Fibroblast of skin of left biceps (primary cell): ENCODE data around the gene SPTLC3.

Source experiments
- DNase-seq, 2 experiments: peaks; one replicate each; pipeline ENCODE4 v3.0.0-alpha.2; 2013; ENCODE audit warnings: low read depth in 2 of 2

SPTLC3 gene

DNA sequence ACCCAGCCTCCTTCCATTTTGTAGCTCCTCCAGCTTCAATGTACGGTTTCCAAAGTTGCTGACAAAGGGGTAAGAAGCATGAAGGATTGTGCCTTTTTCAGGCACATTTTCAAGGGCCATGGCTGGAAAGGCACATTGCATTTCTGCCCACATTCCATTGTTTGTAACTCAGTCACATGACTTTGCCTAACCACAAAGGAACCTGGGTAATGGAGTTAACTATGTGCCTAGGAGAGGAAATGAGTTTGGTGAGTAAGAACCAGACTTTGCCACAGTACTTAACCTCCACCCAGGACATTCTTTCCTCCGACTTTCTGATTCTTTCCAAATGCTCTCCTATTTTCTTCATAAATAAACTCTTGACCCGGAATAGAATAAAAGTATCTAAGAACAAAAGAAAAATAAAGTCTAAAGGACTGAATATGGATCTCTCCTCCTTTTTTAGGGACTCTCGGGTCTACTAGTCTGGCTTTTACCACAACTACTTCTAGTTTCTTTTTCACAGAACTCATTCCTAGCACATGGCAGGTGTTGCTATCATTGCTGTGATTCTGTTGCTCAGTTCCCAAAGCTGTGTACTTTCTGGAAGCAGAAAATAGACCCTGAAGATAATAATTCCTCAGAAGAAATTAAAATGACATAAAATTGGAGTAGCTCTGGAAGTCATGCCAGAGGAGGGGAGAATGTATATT, 130.8 kb downstream of the SPTLC3 start:
- DNase-seq: no peak

DNA sequence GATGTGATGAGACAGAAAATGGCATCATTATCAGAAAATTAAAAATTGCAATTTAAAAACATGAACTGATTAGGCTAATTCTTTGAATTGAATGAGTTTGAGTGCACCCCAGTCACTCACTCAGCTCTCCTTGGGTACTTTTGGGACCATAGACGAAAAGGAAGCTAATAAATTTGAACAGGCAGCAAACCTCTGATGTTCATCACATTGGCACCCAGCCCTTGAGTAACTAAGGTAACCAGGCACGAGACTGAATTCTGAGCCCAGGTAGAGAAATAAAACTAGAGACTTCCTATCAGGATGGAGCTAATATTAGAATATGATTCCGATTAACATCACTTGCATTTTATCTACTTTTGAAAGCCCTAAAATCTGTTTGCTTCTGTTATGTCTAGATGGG, 131.4 kb downstream of the SPTLC3 start:
- no peak for DNase-seq

DNA sequence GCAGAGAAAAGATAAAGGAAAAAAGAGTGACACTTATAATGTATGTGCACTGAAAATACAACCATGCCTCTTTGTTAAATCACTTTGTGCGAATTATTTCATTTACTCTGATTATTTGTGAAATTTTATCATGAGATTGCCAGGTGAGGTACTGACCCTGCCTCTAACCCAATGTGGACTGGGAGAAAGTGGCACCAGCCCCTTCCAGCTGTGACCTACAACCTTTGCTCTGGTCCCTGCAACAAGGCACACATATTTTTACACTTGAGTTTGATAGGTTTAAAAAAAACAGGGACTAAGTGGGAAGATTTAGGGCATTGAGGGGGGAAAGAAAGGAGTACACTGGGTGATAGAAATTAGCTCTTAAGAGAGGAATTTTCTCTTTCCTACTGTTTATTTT, 132.0 kb downstream of the SPTLC3 start:
- no peak for DNase-seq

DNA sequence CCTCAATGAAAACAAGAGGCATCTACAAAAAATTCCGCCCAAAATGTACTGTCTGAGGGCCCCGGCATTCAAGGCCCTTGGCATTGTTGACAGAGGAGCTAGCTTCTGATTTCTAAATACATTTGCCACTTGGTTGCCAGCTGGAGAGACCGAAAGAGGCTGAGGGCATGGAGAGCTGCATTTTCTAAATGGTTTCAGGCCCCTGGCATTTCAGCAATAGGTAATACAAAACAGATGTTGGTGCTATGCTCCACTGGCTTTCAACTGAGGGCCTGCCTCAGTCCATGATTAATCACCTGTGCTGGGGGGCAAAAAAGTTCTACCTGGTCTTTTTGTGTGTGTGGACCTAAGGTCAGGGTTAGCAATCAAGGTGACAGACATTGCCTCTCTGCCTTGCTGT, 132.8 kb downstream of the SPTLC3 start:
- DNase-seq: no peak

DNA sequence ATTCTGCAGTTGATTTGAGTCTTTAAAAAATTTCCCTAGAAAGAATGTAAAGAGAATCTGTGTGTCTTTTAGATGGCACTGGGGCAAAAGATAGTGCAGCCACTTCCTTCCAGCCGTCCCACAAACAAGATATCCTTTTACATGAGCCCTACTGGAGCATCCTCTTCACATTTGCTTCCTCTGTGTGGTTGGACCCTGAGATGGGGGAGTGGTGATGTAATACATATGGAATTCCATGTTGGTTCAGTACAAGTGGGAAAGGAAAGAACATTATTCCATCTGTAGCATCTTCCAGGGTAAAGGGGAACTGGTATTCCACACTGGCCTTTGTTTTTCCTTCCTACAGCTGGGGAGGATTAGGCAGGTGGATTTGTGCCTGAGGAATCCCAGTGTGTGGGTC, 133.4 kb downstream of the SPTLC3 start:
- DNase-seq: no peak

DNA sequence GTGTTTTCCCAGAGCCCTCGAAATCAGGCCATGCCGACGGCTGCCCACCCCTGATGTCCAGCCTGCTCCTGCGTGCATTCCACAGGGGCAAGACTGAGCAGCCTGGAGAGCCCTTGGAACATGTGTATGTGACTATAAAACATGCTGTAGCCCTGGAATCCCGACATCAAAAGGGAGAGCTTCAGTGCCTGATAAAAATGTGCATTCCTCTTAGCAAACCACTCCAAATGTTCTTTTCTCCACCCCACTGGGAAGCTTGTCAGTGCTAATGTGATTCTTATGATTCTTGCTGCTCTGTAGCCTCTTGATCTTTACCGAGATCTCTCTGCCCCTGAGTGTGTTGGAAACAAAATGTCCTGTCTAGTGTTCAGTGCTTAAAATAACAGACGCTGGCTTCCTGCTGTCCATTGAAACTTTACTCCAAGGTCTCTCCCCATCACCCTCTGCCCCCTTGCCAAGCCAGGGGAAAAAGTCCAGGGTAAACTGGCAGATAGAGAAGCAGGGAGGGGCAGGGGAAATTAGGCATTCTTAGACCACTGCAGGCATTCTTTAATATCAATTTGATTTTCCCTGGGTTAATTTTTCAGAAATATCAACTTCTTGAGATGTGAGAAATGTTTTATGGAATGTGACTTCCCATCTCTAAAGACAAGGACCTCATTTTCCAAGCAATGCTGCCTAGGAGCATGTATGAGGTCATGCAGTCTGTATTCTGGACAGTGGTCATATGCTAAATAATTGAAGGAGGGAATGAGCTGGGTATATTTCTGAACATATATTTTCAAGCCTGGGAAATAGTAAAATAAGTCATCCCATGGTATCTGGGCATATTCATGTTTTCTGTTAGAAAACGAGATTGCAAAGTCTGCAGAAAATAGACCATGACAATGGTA, 138.5 kb downstream of the SPTLC3 start:
- DNase-seq: no peak

DNA sequence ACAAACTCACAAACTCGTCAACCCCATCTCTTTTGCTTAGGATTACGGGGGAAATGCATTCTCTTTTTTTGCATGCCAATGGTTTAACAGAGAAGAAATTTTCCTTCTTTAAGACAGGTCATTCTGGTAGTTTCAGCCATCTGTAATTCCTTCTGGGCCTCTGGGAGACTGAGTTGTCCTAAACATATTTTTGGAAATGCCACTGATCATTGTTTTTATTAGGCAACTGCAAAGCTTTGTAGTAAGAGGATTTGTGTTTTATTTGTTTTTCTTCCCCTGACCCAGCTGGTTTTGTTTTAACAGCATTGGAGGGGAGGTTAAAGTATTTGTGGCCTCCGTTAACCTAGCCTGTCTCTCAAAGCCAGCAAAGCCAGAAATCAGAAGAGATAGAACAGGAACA, 139.2 kb downstream of the SPTLC3 start:
- DNase-seq: no peak

DNA sequence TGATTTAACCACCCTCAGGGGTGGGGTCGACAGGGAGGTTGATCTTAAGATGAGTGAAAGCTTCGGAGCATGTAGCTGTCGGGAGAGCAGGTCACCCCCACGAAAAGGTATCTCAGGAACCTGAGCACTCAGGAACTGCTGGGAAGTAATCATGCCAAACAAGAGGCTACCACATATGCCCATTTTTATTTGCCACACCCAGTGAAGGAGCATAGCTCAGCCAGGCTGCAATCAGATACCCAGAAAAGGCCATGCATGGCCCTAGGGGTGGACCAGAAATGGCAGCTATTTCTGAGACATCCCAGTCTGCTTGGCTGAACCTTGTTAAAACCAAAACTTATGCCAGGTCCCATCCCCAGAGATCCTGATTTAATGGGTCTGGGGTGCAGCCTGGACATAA, 139.6 kb downstream of the SPTLC3 start:
- DNase-seq: no peak

DNA sequence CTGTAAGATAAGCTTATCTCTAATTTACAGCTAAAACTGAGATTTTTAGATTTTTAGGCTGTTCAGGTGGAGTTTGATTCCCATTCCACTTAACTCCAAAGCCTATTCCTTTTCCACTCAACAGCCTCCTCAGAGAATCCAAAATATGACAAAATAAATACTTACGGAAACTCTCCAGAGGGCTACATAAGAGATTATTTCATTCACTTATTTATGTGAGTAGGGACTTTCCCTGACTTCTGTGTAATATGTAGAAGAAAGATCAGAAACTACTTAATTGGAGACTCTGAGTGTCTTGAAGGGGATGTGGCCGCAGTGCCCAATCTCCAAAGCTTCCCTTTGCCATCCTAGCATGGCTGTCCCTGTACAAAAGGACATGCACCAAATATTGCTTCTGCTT, 140.2 kb downstream of the SPTLC3 start:
- no peak for DNase-seq

DNA sequence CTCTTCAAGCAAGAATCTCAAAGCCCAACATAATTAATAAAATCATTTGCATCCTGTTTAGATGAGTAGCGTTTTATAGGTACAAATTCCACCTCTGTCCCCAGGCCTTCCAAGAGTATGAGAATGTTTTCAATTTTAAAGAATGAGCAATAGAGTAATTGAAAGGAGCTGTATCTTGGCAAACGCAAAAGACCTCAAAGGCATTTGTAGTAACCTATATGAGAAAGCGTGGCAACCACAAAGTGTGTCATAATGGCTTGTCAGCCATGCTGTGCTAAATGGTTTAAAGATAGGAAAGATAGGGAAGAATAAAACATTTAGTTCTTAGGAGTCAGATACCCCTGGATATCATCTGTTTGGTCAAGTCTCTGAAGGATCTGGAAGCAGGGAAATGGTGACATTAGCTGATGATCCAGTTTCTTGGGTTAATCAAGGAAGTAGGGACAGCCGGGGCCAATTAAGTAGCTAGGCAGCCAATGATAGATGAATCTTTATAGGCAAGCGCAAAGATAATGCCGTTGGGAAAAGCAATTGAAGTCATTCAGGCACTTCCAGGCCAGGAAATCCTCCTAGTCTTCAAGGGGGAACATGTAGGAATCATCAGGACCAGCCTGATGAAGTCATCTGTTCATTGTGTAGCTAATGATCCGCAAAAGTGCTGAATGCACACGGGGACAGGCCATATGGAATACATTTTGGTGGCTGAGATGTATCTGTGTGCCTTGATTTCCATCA, 140.8 kb downstream of the SPTLC3 start:
- peak; percentile 36 to 48 for DNase-seq

DNA sequence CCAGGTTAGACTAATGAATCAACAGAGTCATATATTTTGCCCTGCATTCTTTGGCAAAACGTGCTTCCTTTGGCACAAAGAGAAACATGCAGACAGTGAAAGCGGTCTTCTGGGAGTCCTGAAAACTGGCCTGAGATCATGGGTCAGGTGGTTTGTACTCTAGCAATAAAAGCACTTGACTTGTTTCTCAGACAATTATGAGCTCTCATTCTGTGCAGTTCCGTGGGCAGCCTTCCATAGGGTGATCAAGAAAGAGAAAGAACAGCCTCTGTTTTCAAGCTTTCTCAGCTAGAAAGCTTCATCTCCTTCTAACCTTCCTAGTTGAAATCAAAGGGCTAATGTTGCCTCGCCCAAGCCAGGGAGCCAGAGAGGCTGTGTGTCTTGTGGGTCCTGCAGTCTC, 149.6 kb downstream of the SPTLC3 start:
- no peak for DNase-seq

DNA sequence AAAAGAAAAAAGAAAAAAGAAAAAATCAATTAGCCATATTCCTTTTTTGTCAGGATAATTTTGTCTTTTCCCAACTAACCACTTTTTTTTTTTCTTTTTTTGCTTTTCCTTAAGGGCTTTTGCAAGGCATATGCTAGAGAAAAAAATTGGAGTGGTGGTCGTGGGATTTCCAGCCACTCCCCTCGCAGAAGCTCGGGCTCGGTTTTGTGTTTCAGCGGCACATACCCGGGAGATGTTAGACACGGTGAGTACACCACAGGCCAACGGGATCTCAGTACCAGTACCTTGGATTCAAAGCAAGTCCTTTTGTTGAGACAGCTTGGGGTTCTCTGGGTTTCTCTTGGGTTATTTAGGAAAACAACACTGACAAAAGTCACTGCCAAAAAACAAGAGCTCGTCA, 151.1 kb downstream of the SPTLC3 start:
- no peak for DNase-seq

DNA sequence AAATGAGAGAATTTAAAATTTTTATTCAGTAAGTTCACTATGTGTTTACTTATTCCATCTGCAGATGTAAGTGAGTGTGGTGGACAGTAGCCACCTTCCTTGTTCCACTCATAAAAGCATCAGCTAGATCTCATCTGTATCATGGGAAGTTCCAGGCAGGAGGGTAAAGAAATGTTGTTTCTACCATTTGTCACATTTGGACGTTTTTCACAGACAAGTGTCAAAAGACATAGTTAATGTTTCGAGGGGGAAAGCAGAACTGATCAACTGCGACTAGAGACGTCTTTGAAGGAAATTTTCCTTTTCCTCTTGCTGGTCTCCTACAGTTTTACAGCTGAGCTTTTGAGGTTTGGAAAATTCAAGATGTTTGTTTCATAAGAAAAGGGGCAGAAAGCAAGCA, 156.4 kb downstream of the SPTLC3 start:
- no peak for DNase-seq

DNA sequence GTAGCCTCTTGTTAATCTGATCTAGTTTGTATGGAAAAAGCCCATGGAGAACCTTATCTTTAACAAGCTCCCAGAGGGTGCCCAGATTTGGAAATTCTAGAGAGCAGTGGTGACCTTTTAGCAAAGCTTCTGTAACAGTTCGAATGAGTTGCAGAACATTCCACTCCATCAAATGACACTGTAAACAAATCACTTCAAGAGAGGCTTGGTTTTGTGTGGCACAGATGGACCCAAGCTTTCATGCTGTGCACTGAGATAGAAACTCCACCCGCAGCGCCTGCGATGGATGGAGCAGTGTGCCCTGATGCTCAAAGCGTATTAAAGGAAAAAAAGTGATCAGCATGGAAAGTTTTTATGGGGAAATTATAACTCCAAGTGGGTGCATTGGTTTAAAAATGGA, 157.2 kb downstream of the SPTLC3 start:
- DNase-seq: no peak

DNA sequence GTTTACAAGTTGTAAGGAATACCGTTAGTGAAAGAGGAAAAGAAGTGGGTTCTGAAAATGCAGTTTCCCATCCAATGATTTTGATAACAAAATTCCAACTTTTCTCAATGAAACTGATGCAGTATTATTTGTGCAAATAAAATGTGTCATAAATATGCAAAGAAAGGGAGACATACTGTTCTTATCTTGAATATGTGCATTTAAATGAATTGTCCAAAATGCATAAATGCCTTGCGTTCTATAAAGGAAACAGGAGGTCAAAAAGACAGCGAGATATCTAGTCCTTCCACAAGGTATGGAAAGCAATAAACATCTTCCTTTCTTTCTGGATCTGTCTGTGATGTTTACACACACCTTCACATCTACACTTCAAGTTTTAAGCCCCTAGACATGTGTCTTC, 157.7 kb downstream of the SPTLC3 start:
- no peak for DNase-seq

DNA sequence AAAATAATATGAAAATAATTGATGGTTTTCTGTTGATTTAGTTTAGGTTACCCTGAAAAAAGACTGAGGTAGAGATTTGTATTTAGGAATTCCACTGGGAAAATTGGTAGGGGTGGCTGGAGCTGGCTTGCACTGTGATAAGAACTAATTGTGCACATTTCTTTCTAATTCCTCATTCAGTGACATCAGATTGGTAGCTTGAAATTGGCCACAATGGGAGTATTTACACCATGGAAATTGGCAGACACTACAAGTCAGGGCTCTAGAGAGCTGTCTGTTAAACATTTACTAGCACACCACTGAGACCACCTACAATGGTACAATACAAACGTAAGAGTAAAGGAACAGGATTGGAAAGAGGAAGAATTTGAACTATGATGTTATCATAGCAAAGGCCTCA, 160.3 kb downstream of the SPTLC3 start:
- DNase-seq: no peak

DNA sequence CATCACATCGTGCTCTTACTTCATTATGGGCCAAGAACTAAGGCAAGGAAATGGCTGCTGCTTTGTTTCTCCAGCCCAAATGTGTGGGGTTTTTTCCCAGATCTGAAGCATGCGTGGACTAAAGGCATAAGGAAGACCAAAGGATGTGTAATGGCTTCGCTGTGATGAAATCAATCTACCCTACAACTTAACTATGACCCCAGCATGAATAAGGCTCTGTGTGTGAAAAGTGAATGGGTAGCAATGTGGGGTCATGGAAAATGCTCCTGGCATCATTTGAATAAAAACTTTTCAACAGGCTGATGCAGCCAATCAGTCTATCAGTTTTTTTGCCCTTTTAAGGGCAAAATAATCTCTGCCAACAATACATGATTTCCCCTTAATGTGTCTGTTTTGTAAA, 162.0 kb downstream of the SPTLC3 start:
- DNase-seq: no peak

DNA sequence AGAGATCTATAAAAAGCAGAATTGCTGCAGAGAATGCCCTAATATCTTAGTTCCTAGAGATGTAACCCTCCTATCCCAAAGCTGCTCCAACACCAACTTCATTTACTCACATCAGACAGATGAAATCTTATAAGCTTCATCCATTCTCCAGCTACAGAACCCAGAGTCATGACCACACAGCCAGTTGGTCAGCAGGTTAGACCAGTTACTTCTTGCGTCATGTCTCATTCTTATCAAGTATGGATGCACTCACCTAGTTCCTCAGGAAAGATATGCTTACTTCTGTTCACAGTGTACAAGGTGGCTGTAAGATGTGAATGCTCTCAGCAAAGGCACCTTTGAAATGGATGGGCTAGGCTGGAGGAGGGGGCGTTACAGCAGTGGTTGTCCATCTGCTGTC, 164.4 kb downstream of the SPTLC3 start:
- no peak for DNase-seq

DNA sequence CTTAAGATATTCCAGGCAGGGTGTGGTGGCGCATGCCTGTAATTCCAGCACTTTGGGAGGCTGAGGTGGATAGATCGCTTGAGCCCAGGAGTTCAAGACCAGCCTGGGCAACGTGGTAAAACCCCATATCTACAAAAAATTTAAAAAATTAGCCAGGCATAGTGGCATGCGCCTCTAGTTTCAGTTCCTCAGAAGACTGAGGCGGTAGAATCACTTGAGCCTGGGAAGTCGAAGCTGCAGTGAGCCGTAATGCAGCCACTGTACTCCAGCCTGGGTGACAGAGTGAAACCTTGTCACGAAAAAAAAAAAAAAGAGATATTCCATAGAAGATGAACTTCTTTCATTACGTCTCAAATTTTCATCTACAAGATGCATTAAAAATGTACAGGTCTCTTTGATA, 165.6 kb downstream of the SPTLC3 start:
- no peak for DNase-seq

DNA sequence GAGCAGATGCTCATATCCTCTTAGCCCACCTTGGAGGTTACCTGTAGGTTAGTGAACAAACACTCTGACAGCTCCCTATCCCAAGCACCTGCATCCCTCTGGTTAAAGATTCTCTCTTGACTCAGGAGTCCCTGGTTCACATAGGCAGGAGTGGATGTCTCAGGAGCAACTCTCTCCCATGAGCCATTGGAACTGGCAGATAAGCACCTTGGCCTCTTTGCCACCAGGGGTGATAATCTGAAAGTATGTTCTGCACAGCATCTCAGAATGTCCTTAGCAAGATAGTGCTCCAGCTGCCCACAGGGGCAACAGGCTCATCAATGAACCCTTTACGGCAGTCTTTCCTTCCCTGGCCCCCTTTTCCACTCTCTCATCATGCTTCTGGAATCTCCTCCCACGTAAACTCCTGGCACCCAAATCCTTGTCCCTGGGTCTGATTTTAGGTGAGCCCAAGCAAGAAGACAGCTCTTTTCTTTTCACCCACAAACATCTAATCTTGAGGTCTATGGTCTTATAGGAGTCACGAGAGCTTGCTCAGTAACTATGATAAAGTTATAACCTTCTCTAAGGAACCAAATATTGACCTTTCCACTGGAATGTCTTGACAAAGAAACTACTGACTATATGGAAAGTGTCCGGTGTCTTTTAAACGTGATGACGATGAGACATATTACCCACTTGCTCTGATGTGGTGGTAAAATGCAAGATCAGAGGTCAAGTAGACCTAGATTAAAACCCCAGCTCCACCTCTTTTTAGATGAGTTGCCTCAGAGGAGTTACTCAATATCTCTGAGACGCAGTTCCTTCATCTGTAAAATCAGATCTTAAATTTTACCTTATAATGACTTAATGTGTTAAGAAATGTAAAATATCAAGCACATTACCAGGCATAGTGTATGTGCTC, 172.5 kb downstream of the SPTLC3 start:
- DNase-seq: no peak

DNA sequence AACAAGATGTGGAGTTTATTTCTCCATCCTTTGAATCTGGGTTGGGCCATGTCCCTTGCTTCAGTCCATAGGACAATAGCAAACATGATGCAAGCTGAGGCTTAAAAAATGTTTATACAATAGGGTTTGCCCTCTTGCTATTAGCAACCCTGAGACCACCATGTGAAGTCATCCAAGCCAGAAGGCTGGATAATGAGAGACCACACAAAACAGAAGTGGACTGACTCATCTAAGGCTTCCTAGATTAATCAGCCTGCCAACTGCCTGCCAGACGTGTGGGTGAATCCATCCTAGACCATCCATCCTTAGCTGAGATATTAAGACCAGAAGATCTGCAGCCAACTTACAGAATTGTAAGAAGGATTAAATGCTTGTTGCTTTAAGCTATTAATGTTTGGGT, 174.2 kb downstream of the SPTLC3 start:
- DNase-seq: no peak
